ENCODE measurements around the gene XPO6. TPM values are rescaled to one million over a fixed set of nuclear protein-coding genes. Genes with fewer than 3 reads are reported as not detected.
A peak's percentile ranks its signal among the peaks of the same experiment; 100 is the strongest.
"Not testable (repeated sequence)": the region's sequence is repeated elsewhere in the genome, so short reads cannot be mapped to it uniquely, and the experiment has no call there.

Gene XPO6, protein sequence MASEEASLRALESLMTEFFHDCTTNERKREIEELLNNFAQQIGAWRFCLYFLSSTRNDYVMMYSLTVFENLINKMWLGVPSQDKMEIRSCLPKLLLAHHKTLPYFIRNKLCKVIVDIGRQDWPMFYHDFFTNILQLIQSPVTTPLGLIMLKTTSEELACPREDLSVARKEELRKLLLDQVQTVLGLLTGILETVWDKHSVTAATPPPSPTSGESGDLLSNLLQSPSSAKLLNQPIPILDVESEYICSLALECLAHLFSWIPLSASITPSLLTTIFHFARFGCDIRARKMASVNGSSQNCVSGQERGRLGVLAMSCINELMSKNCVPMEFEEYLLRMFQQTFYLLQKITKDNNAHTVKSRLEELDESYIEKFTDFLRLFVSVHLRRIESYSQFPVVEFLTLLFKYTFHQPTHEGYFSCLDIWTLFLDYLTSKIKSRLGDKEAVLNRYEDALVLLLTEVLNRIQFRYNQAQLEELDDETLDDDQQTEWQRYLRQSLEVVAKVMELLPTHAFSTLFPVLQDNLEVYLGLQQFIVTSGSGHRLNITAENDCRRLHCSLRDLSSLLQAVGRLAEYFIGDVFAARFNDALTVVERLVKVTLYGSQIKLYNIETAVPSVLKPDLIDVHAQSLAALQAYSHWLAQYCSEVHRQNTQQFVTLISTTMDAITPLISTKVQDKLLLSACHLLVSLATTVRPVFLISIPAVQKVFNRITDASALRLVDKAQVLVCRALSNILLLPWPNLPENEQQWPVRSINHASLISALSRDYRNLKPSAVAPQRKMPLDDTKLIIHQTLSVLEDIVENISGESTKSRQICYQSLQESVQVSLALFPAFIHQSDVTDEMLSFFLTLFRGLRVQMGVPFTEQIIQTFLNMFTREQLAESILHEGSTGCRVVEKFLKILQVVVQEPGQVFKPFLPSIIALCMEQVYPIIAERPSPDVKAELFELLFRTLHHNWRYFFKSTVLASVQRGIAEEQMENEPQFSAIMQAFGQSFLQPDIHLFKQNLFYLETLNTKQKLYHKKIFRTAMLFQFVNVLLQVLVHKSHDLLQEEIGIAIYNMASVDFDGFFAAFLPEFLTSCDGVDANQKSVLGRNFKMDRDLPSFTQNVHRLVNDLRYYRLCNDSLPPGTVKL
- total RNA-seq: 25.7 TPM
- long read RNA-seq, full-length matches to known transcripts: 1 of 14 reads
- long read RNA-seq, partial matches to known transcripts: 11 of 14 reads
- long read RNA-seq, other reads (novel, unspliced or antisense): 2 of 14 reads

DNA sequence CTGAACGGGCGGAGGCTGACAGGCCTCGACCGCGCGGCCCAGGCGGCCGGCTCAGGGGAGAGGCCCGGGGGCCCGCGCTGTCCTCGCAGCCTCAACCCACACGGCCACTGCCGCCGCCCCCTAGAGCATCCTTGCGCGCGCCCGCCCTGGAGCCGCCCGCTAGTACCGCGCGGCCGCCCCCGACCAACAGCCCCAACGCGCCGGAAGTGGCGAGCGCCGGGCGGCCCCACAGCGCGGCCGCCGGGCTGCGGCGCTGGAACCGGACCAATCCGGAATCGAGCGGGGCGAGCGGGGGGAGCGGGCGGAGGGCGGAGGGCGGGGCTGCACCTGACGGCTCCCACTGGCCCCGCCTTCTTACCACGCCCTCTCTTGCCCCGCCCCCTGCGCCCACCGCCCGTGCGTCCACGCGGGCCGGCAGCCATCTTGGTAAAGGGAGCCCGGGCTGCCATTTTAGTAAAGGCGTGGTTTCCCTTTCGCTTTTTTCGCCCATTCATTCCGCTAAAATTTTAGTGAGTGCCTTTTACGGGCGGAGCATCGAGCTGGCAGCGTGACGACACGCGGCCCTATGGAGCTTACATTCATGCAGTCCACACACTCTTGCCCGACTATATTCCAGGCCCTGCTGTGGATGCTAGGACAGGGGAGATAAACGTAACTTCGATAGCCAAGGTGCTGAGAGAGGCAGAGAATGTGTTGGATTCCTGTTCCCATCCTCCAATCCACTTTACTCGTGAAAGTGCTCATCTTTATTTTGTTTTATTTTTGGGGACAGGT lies at the start of gene XPO6:
Gene XPO6 (minus strand): TSS at position 208 of the 774 bp plus-strand sequence. CDS start 597 bp downstream, outside the sequence.
- intact Hi-C loops (cut with micrococcal nuclease): loop anchor here (10.0 kb wide), 1 partner anchor 57 kb away; no protein-coding TSS in a partner anchor
- DNase-seq: peak; percentile 98
- ATAC-seq: peak; percentile 95

GRCh38 chr16:28260193-28260592 lies 48.4 kb upstream of the XPO6 start:
- peak; percentile 61 for ATAC-seq
- intact Hi-C loops (cut with micrococcal nuclease): no loop called here
- peak; percentile 50 for DNase-seq

GRCh38 chr16:28259781-28260150 lies 48.0 kb upstream of the XPO6 start:
- intact Hi-C loops (cut with micrococcal nuclease): no loop called here
- DNase-seq (no peak), ATAC-seq (no peak)

DNA sequence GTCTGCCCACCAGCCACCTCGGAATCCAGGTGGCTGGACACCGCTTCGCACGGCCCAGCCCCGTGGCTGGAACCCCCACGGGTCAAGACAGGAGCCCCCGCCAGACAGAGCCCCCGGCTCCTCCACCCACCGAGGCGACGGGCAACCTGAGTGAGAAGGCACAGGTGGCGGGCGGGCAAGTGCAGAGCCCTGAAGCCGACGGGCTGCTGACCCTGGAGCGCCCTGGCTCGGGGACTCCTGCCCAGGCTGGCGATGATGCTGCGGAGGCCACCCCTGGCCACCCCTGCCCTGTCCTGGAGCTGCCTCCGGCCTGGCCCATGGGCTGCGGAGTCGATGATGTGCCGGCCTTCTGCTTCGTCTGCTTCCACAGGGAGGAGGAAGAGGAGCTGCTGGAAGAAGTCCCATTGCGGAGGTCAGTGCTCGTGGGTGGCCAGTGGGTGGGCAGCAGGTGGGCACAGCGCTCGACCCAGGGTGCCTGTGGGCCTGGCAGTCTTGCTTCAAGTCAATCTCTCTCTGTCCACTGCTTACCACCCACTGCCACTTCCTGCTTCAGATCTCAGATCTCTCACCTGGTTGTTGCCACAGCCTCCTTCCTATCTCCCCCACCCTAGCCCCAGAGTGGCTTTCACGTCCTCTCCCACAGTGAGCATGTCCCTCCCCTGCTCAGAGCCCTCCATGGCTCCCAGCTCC lies 47.5 kb upstream of the XPO6 start:
- intact Hi-C loops (cut with micrococcal nuclease): no loop called here
- peak; percentile 24 for ATAC-seq
- DNase-seq: peak; percentile 34

GRCh38 chr16:28258567-28258966 lies 46.8 kb upstream of the XPO6 start:
- intact Hi-C loops (cut with micrococcal nuclease): no loop called here
- ATAC-seq (peak; percentile 67), DNase-seq (peak; percentile 83)

DNA sequence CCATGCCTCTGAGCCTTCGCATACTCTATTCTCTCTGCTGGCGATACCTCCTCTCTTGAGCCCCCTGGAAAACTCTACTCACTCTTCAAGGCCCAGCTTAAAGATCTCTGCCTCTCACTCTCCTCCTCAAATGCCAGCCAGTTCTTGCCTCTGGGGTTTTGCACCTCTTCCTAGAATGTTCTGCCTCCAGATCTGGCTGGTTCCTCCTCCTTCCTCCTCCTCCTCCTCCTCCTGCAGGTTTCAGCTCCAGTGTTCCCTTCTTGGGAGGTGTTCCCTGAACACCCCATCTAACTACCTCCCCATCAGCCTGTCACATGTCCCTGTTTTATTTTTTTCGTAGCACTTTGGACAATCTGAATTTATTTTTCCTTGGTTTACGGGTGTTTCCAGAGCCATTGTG lies 45.5 kb upstream of the XPO6 start:
- intact Hi-C loops (cut with micrococcal nuclease): no loop called here
- ATAC-seq (no peak), DNase-seq (no peak)

- ATAC-seq (no peak), DNase-seq (no peak)
- intact Hi-C loops (cut with micrococcal nuclease): no loop called here
Measured at GRCh38 chr16:28255838-28256237, 44.1 kb upstream of the XPO6 start.

GRCh38 chr16:28254158-28254557 lies 42.4 kb upstream of the XPO6 start:
- DNase-seq: no peak
- intact Hi-C loops (cut with micrococcal nuclease): no loop called here
- ATAC-seq: no peak

GRCh38 chr16:28250999-28251398 lies 39.2 kb upstream of the XPO6 start:
- DNase-seq (no peak), ATAC-seq (no peak)
- intact Hi-C loops (cut with micrococcal nuclease): no loop called here

DNA sequence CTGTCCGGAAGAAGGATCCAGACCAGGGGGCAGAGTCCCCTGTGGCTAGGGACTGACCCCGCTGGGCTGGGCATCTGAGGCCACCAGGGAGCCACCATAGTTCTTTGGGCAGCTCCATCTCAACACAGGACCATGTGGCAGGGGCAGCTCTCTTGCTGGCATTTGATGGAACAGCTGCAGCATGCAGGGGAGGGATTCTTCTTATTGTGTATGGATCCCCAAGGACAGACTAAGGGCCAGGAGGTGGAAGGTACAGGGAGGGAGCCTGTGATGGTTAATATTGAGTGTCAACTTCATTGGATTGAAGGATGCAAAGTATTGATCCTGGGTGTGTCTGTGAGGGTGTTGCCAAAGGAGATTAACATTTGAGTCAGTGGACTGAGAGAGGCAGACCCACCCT lies 37.7 kb upstream of the XPO6 start:
- intact Hi-C loops (cut with micrococcal nuclease): not testable (repeated sequence)

GRCh38 chr16:28241924-28242323 lies 30.2 kb upstream of the XPO6 start:
- intact Hi-C loops (cut with micrococcal nuclease): no loop called here
- no peak for ATAC-seq
- no peak for DNase-seq

More for the DNA sequence above, 37.7 kb upstream of the XPO6 start:
- DNase-seq, ATAC-seq: not testable (repeated sequence)

GRCh38 chr16:28237754-28238357 lies 26.1 kb upstream of the XPO6 start:
- intact Hi-C loops (cut with micrococcal nuclease): no loop called here
- no peak for ATAC-seq

GRCh38 chr16:28231763-28232162 lies 20.0 kb upstream of the XPO6 start:
- ATAC-seq: no peak
- intact Hi-C loops (cut with micrococcal nuclease): no loop called here
- DNase-seq: no peak

More at GRCh38 chr16:28237754-28238357, 26.1 kb upstream of the XPO6 start:
- DNase-seq: no peak

GRCh38 chr16:28223909-28224308 lies 12.1 kb upstream of the XPO6 start:
- DNase-seq; ATAC-seq; intact Hi-C loops (cut with micrococcal nuclease): not testable (repeated sequence)

GRCh38 chr16:28219777-28220176 lies 8.0 kb upstream of the XPO6 start:
- intact Hi-C loops (cut with micrococcal nuclease): loop anchor here (10.0 kb wide), 1 partner anchor 65 kb away; no protein-coding TSS in a partner anchor
- ATAC-seq, DNase-seq: not testable (repeated sequence)

DNA sequence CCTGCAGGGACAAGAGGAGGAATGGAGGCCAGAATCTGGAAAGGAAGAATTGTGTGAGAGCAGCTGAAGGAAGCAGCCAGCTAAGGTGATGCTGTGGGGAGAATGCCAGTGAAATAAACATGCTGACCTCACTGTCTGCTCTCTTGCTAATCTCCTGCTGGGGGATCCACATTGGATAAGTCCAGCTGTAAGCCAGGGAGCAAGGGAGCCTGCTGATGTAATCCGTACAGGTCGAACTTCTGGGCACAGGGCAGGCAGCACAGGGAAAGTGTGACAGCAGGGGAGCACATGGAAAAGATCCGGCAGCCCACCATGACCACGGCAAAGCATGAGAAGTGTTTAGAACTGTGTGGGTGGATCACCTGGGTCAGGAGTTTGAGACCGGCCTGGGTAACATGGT lies 7.5 kb upstream of the XPO6 start:
- DNase-seq (no peak), ATAC-seq (no peak)
- intact Hi-C loops (cut with micrococcal nuclease): loop anchor here (10.0 kb wide), 1 partner anchor 64 kb away; no protein-coding TSS in a partner anchor

DNA sequence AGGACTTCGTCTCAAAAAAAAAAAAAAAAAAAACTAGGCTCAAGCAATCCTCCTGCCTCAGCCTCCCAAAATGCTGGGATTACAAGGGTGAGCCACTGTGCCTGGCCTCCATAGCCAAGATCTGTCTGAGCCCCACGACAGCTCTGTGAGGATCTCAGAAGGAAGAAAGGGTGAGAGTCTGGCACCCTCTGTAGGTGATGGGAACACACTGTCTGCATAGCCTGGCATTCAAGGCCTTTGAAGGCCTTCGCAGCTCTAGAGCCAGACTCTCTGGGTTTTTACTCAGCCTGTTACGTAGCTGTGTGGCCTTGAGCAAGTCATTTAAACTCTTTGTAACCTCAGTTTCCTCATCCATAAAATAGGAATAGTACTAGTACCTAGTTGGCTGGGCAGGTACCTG lies 6.3 kb upstream of the XPO6 start:
- DNase-seq (no peak), ATAC-seq (peak; percentile 53)
- intact Hi-C loops (cut with micrococcal nuclease): loop anchor here (10.0 kb wide), 1 partner anchor 63 kb away; no protein-coding TSS in a partner anchor

Data from left ventricle myocardium superior (tissue), 1 donor.